Hematopoietic multipotent progenitor cell treated with erythropoietin and hydrocortisone succinate and interleukin-3 and kit ligand, for 4 days (in vitro differentiated cells): Measurements from ENCODE around the gene ANO5.
A peak's percentile ranks its signal among the peaks of the same experiment; 100 is the strongest.

Experiments
- DNase-seq: peaks from one replicate; pipeline ENCODE4 v3.0.0-alpha.2; 2015

Gene ANO5

GRCh38 chr11:22192642-22193347, at the start of gene ANO5:
Gene ANO5, plus strand, starts transcription at chr11:22193085. Its CDS starts 408 bp downstream, at chr11:22193493.
- peak; percentile 69 for DNase-seq

GRCh38 chr11:22151649-22152197, 41.2 kb upstream of the ANO5 start:
- peak; percentile 23 for DNase-seq

GRCh38 chr11:22157531-22157930, 35.4 kb upstream of the ANO5 start:
- peak; percentile 66 for DNase-seq

- DNase-seq = peak; percentile 52
These were observed 31.4 kb upstream of the ANO5 start for GRCh38 chr11:22161489-22161888.

GRCh38 chr11:22162756-22163155, 30.1 kb upstream of the ANO5 start:
- DNase-seq = peak; percentile 62

- peak; percentile 95 for DNase-seq
These were observed 29.5 kb upstream of the ANO5 start for GRCh38 chr11:22163394-22163797.

- no peak for DNase-seq
These were observed 27.8 kb upstream of the ANO5 start for GRCh38 chr11:22165087-22165486.

GRCh38 chr11:22165759-22166513, 26.9 kb upstream of the ANO5 start:
- no peak for DNase-seq

GRCh38 chr11:22169833-22170232, 23.1 kb upstream of the ANO5 start:
- peak; percentile 57 for DNase-seq

GRCh38 chr11:22173532-22173931, 19.4 kb upstream of the ANO5 start:
- no peak for DNase-seq

GRCh38 chr11:22177186-22177585, 15.7 kb upstream of the ANO5 start:
- DNase-seq = no peak

GRCh38 chr11:22179626-22180025, 13.3 kb upstream of the ANO5 start:
- no peak for DNase-seq

- DNase-seq = no peak
These were observed 12.8 kb upstream of the ANO5 start for GRCh38 chr11:22180131-22180530.

- DNase-seq = no peak
These were observed 3.2 kb upstream of the ANO5 start for GRCh38 chr11:22189660-22190059.

- no peak for DNase-seq
These were observed 1.9 kb upstream of the ANO5 start for GRCh38 chr11:22190827-22191463.

GRCh38 chr11:22192289-22192641, 620 bp upstream of the ANO5 start:
- peak; percentile 30 for DNase-seq

- peak; percentile 34 for DNase-seq
These were observed 615 bp downstream of the ANO5 start for GRCh38 chr11:22193348-22194051.

- peak; percentile 7 for DNase-seq
These were observed 1.4 kb downstream of the ANO5 start for GRCh38 chr11:22194306-22194705.

GRCh38 chr11:22194907-22195306, 2.0 kb downstream of the ANO5 start:
- no peak for DNase-seq

GRCh38 chr11:22197139-22198005, 4.5 kb downstream of the ANO5 start:
- no peak for DNase-seq

GRCh38 chr11:22199243-22199642, 6.4 kb downstream of the ANO5 start:
- no peak for DNase-seq

GRCh38 chr11:22203281-22203680, 10.4 kb downstream of the ANO5 start:
- DNase-seq = no peak
